Upper lobe of left lung (tissue), 4 donors: ENCODE data around the gene TERB1.

Experiments used
- CTCF ChIP-seq, 6 experiments: fragments of 450-650 bp in 4 of 6; fragments of 200-600 bp in 2 of 6; sonication (generic) in 2 of 6; IDR thresholded peaks; one replicate each; pipeline ENCODE4 v1.5.1; 2016 to 2019; ENCODE audit warnings: antibody characterized with exemption in 6 of 6
- POLR2A ChIP-seq, 4 donors: fragments of 450-650 bp; IDR thresholded peaks; one replicate each; pipeline ENCODE4 v1.5.1; 2016 to 2017; ENCODE audit warnings: antibody characterized with exemption in 4 of 4, mild to moderate bottlenecking in 2 of 4
- POLR2AphosphoS5 ChIP-seq, 2 donors: sonication (generic); formaldehyde crosslinking; IDR thresholded peaks; one replicate each; pipeline ENCODE4 v1.5.1; 2017; ENCODE audit warnings: antibody characterized with exemption in 2 of 2

- TF ChIP-seq POLR2A (IDR thresholded peaks at IDR 0.05) (no peak), CTCF (IDR thresholded peaks at IDR 0.05) (no peak), POLR2AphosphoS5 (IDR thresholded peaks at IDR 0.05) (no peak)
These were observed 24.9 kb downstream of the TERB1 start for GRCh38 chr16:66776457-66776856.
